ENCODE measurements around the gene RNF11. TPM values are rescaled to one million over a fixed set of nuclear protein-coding genes. Genes with fewer than 3 reads are reported as not detected.

Gene RNF11
- total and polyA plus RNA-seq, 7 donors, result 44.6 to 123 (median 105) TPM

GRCh38 chr1:51293898-51294515, 57.9 kb downstream of the RNF11 start:
- no peaks in the 10 kb centered on the region for H3K36me3 ChIP-seq
- H3K27ac ChIP-seq, result no peak overlapping the region
- no peaks in the 10 kb centered on the region for H3K27me3 ChIP-seq
- H3K9me3 ChIP-seq, result no peaks in the 10 kb centered on the region
- intact Hi-C loops (cut with DNase I), result no loop called here
- peaks cover 0 to 12% (median 9%) of the 10 kb centered on the region in 4 donors for H3K4me1 ChIP-seq
- TF ChIP-seq POLR2A (IDR thresholded peaks at IDR 0.05) (no peak), POLR2AphosphoS5 (IDR thresholded peaks at IDR 0.05) (no peak), EP300 (IDR thresholded peaks at IDR 0.05) (no peak)
- TF ChIP-seq, protein P1, sequence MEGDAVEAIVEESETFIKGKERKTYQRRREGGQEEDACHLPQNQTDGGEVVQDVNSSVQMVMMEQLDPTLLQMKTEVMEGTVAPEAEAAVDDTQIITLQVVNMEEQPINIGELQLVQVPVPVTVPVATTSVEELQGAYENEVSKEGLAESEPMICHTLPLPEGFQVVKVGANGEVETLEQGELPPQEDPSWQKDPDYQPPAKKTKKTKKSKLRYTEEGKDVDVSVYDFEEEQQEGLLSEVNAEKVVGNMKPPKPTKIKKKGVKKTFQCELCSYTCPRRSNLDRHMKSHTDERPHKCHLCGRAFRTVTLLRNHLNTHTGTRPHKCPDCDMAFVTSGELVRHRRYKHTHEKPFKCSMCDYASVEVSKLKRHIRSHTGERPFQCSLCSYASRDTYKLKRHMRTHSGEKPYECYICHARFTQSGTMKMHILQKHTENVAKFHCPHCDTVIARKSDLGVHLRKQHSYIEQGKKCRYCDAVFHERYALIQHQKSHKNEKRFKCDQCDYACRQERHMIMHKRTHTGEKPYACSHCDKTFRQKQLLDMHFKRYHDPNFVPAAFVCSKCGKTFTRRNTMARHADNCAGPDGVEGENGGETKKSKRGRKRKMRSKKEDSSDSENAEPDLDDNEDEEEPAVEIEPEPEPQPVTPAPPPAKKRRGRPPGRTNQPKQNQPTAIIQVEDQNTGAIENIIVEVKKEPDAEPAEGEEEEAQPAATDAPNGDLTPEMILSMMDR (IDR thresholded peaks at IDR 0.05), result no peak
- DNase-seq, result no peak
- 93 to 94% methylated on average over 13 of the region's 13 CpGs for WGBS, 2 donors
- no peak overlapping the region for H3K4me3 ChIP-seq

DNA sequence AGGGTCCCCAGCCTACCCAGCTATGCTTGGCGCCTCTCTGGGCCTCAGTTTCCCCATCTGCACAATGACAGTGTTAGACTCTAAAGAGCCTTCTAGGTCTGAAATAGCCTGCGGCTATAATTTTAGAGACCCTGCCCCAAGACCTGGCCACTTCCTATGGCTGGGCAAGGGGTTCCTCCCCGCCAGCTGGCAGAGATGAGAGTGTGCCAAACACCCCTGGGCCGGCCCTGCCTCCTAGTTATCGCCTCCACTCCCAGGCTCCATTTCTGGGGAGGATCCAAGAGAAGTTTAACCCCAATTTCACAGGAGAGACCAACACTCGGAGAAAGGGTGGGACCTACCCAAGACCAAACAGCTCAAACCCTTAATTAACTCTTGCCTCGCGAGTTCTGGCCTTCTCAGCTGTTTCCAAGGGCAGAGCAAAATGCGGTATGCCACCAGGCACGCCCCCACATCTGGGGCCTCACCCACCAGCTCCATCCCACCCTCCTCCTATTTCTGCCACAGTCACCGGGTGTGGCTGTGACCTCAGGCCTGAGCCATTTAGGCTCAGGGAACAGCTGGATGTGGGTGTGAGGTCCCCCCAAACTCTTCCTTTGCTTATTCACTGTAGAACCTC, 58.6 kb downstream of the RNF11 start:
- Histone ChIP-seq H3K27ac (no peak overlapping the region), H3K4me3 (no peak overlapping the region), H3K4me1 (peaks cover 0 to 12% (median 9%) of the 10 kb centered on the region in 4 donors), H3K9me3 (no peaks in the 10 kb centered on the region), H3K36me3 (no peaks in the 10 kb centered on the region), H3K27me3 (peaks cover 0 to 1% (median 0%) of the 10 kb centered on the region in 3 donors)
- intact Hi-C loops (cut with DNase I), result loop anchor here (5.0 kb wide), 3 partner anchors 57 to 517 kb away; partner anchors contain the start of gene RNF11
- DNase-seq, result no peak
- 59 to 66% methylated on average over 11 of the region's 11 CpGs for WGBS, 2 donors
- TF ChIP-seq EP300 (IDR thresholded peaks at IDR 0.05) (no peak), POLR2AphosphoS5 (IDR thresholded peaks at IDR 0.05) (no peak), POLR2A (IDR thresholded peaks at IDR 0.05) (no peak)
- TF ChIP-seq, protein P1 (IDR thresholded peaks at IDR 0.05), result no peak

GRCh38 chr1:51295926-51296325, 59.9 kb downstream of the RNF11 start:
- H3K4me3 ChIP-seq, result no peak overlapping the region
- DNase-seq, result no peak
- no peak overlapping the region for H3K27ac ChIP-seq
- WGBS, 2 donors, result 93 to 95% methylated on average over 17 of the region's 17 CpGs
- H3K4me1 ChIP-seq, result peaks cover 0 to 12% (median 9%) of the 10 kb centered on the region in 4 donors
- intact Hi-C loops (cut with DNase I), result loop anchor here (5.0 kb wide), 3 partner anchors 59 to 519 kb away; partner anchors contain the start of gene RNF11
- no peaks in the 10 kb centered on the region for H3K36me3 ChIP-seq
- peaks cover 0 to 5% (median 0%) of the 10 kb centered on the region in 3 donors for H3K27me3 ChIP-seq
- no peaks in the 10 kb centered on the region for H3K9me3 ChIP-seq
- TF ChIP-seq POLR2A (IDR thresholded peaks at IDR 0.05) (no peak), POLR2AphosphoS5 (IDR thresholded peaks at IDR 0.05) (no peak)

DNA sequence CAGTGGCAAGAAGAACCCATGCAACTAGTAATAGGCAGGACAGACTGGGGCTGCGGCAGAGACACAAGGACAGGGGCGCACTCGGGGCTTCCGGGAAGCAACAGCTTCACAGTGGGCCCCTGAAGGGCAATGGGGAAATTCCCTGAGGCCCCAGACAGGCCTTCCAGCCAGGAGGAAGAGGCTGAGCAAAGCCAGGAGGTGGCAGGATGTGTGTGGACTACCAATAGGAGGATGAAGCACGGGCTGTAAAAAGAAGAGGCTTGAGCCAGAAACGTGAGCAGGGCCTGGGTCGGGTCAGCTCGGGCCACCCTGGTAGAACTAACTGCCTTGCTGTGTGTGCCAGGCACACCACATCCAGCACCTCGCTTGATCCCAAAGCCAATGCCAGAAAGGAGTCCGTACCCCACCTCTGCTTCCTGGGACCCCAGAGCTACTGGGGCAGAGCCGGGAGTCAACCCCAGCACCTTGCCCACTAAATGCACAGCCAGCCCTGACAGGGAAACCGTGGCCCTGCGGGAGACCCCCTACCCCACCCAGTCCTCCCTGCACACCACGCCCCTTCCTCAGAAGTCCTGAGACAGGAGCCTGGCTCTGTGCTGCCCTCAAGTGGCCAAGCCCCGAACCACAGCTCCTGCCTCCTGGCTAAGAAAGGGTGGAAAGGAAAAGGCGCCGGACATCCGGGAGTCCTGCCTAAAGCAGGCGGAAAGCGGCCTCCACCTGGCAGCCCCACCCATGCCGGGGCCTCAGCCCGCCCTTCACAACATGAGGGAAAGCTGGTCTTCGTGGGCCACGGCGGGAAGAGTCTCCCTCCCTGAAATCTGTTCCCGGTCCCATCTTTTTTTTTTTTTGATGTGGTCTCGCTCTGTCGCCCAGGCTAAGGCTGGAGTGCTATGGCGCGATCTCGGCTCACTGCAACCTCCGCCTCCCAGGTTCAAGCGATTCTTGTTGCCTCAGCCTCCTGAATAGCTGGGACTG, 60.6 kb downstream of the RNF11 start:
- peak; percentile 87 for DNase-seq
- intact Hi-C loops (cut with DNase I), result loop anchor here (5.0 kb wide), 3 partner anchors 59 to 519 kb away; partner anchors contain the start of gene RNF11
- peak overlapping the region in 2 of 4 donors; percentile 7 to 34 for H3K27ac ChIP-seq

More for the DNA sequence above, 60.6 kb downstream of the RNF11 start:
- Histone ChIP-seq H3K27me3 (peaks cover 0 to 7% (median 0%) of the 10 kb centered on the region in 3 donors), H3K36me3 (no peaks in the 10 kb centered on the region), H3K4me1 (peaks cover 0 to 12% (median 9%) of the 10 kb centered on the region in 4 donors), H3K4me3 (peak overlapping the region; percentile 34 to 56 (median 52)), H3K9me3 (no peaks in the 10 kb centered on the region)
- TF ChIP-seq POLR2AphosphoS5 (IDR thresholded peaks at IDR 0.05) (peak in 2 of 4 donors; percentile 29 to 38), POLR2A (IDR thresholded peaks at IDR 0.05) (no peak)
- TF ChIP-seq, protein P1 (IDR thresholded peaks at IDR 0.05), result peak; percentile 70 to 97 (median 92)
- 27 to 30% methylated on average over 33 of the region's 33 CpGs for whole genome bisulfite sequencing, 2 donors

Measured in sigmoid colon (tissue), 7 donors.